LNCaP clone FGC (cell line): Measurements from ENCODE around the gene NABP1.

Source experiments
- DNase-seq: peaks from one replicate; pipeline ENCODE4 v3.0.0-alpha.2; 2011; ENCODE audit warnings: low read depth
- H3K4me3 ChIP-seq: 2 replicates; pipeline ENCODE4 v1.5.1; 2011; ENCODE audit warnings: mild to moderate bottlenecking, low read depth, low read length, control low read depth
- CTCF ChIP-seq: IDR thresholded peaks from 2 replicates; pipeline ENCODE4 v1.5.1; 2012; ENCODE audit warnings: mild to moderate bottlenecking; ENCODE audit not compliant: control insufficient read depth, insufficient read depth; ENCODE audit errors: extremely low read depth

Gene NABP1

DNA sequence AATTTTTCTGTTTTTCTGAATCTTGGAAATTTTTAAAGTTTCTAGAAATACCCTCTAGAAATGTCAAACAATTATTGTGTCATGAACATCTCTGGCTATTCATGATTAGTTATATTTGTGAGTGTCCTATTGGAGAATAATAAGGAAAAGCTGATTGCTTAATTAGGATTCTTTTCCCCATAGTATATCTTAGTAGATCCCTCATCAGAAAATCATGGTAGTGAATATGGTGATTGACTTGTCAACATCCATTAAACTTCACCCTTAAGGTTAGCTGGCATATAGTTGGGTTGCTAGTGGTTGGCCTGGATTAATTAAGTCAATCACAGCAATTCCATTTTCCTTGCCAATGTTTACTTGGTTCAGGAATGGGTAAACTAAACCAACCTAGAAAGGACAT is 18.7 kb upstream of the NABP1 start:
- no peak overlapping the region for H3K4me3 ChIP-seq
- no peak for DNase-seq

GRCh38 chr2:191660575-191660974 is 17.4 kb upstream of the NABP1 start:
- H3K4me3 ChIP-seq, result no peak overlapping the region
- no peak for TF ChIP-seq CTCF
- DNase-seq, result no peak

More for the DNA sequence above, 18.7 kb upstream of the NABP1 start:
- no peak for TF ChIP-seq CTCF

- no peak for DNase-seq
- H3K4me3 ChIP-seq, result no peak overlapping the region
- no peak for TF ChIP-seq CTCF
Observed at GRCh38 chr2:191661097-191661924, 16.6 kb upstream of the NABP1 start.

DNA sequence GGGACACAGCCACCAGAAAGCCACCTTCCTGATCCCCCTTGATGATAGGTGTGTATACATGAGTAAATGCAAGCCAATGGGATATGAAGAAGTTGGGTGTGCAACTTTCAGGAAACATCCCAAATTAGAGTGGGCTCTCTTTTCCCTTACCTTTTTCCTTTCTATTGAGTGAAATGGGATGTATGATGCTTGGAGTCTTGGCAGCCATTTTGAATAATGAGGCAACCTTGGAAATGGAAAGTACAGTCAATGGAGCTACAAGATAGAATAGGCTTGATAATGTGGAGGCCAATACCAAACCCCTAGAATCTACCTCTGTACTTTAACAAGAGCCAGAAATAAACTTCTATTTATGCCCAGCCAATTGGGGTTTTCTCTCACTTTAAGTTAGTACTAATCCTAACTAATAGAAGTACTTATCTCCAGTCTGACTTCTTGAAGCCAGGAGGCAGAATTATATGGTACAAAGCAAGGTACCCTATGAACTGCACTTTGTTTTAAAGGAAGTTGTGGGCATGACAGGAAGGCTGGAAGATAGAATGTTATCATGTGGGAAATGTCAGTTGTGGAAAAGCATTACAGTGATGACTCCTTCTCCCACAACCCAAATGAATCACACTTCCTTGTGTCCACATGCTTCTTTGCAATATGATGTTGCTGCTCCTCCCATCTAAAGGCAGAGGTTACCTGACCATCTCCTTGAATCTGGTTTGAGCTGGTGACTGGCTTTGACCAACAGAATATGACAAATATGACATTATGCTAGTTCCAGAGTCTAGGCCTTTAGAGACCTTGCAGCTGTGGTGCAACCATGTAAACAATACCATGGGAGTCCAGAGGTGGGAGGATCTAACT is 12.9 kb upstream of the NABP1 start:
- no peak overlapping the region for H3K4me3 ChIP-seq
- no peak for TF ChIP-seq CTCF
- DNase-seq, result no peak

DNA sequence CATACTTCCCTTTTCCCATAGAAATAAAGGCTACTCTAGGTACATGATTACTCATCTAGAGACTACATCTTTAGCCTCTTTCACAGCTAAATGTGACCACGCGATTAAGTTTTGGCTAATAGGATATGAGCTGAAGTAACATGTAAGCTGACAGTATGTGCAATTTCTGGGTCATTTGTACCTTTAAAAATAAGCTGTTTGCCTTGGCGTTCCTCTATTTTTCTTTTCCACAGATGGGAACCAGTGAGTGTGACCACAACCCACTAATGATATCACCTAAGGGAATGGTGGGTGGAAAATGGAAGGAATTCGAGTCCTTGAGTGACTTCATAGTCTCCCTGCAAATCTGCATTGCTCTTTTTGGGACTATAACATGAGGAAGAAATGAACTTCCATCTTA is 11.7 kb upstream of the NABP1 start:
- no peak for TF ChIP-seq CTCF
- no peak for DNase-seq
- no peak overlapping the region for H3K4me3 ChIP-seq

- no peak overlapping the region for H3K4me3 ChIP-seq
- no peak for DNase-seq
- TF ChIP-seq CTCF, result no peak
Observed at GRCh38 chr2:191666732-191667131, 11.2 kb upstream of the NABP1 start.
